Sigmoid colon (tissue), 7 donors: Measurements from ENCODE around the gene HSPB9. TPM values are rescaled to one million over a fixed set of nuclear protein-coding genes. Genes with fewer than 3 reads are reported as not detected.

ENCODE experiments used
- DNase-seq: peaks from one replicate; pipeline ENCODE4 v3.0.0-alpha.2; 2019
- H3K27ac ChIP-seq, 4 donors: fragments of 200-600 bp; sonication (generic); one replicate each; pipeline ENCODE4 v1.5.1; 2016 to 2019; ENCODE audit warnings: mild to moderate bottlenecking in 1 of 4
- H3K27me3 ChIP-seq, 3 donors: fragments of 200-600 bp; sonication (generic); one replicate each; pipeline ENCODE4 v1.5.1; 2019; ENCODE audit warnings: mild to moderate bottlenecking in 1 of 3
- H3K36me3 ChIP-seq, 4 donors: fragments of 200-600 bp; sonication (generic); one replicate each; pipeline ENCODE4 v1.5.1; 2016 to 2019
- H3K4me1 ChIP-seq, 4 donors: fragments of 200-600 bp; sonication (generic); one replicate each; pipeline ENCODE4 v1.5.1; 2017 to 2019
- H3K4me3 ChIP-seq, 4 donors: fragments of 200-600 bp; sonication (generic); one replicate each; pipeline ENCODE4 v1.5.1; 2017 to 2019; ENCODE audit warnings: mild to moderate bottlenecking in 2 of 4, moderate library complexity in 1 of 4
- H3K9me3 ChIP-seq, 4 donors: fragments of 200-600 bp in 3 of 4; sonication (generic) in 3 of 4; one replicate each; pipeline versions ENCODE4 v1.5.1 to v1.6.1; 2013 to 2019
- CTCF ChIP-seq, 4 experiments: fragments of 450-650 bp in 3 of 4; fragments of 200-600 bp in 1 of 4; IDR thresholded peaks; one replicate each; pipeline ENCODE4 v1.5.1; 2016 to 2019; ENCODE audit warnings: antibody characterized with exemption in 4 of 4, mild to moderate bottlenecking in 3 of 4, moderate library complexity in 2 of 4
- EP300 ChIP-seq, 4 donors: sonication (generic); formaldehyde crosslinking; IDR thresholded peaks; one replicate each; pipeline ENCODE4 v1.6.1; 2017; ENCODE audit warnings: antibody characterized with exemption in 4 of 4
- POLR2A ChIP-seq, 2 donors: fragments of 450-650 bp; IDR thresholded peaks; one replicate each; pipeline ENCODE4 v1.6.1; 2016; ENCODE audit warnings: antibody characterized with exemption in 2 of 2, mild to moderate bottlenecking in 2 of 2, moderate library complexity in 2 of 2
- POLR2AphosphoS5 ChIP-seq, 4 donors: sonication (generic); formaldehyde crosslinking; IDR thresholded peaks; one replicate each; pipeline ENCODE4 v1.6.1; 2017; ENCODE audit warnings: antibody characterized with exemption in 4 of 4
- WGBS, 2 donors: extraction: QIAGEN DNeasy Blood & Tissue Kit; methylation state at CpG; one replicate each; pipeline ENCODE4 v1.1.7; 2013; 5-methylcytosine and 5-hydroxymethylcytosine counted together
- intact Hi-C: fragments of 100-400 bp; cut with DNase I; formaldehyde crosslinking; loops from one replicate; pipeline ENCODE4 v1.15.1; 2023
- polyA plus RNA-seq, 3 donors: library from polyadenylated mRNA; stranded (reverse); fragments of 200-250 nt; gene quantifications; one replicate each; pipeline ENCODE4 v1.2.3, GENCODE V29; 2013
- total RNA-seq, 4 donors: library from RNA; depleted of rRNA; stranded (reverse); fragments of >200 nt; gene quantifications; one replicate each; pipeline ENCODE4 v1.1.0, GENCODE V29; 2016
- donor health status: healthy with polysubstance abuse.
- donor health status: Bipolar disorder and iron deficiency.
- donor health status: healthy.

Gene HSPB9
- total and polyA plus RNA-seq, 7 donors, result 0.10 to 0.83 (median 0.38) TPM; not detected in 3

GRCh38 chr17:42132941-42133340 is 10.3 kb downstream of the HSPB9 start:
- no peak for DNase-seq
- WGBS, 2 donors, result 8 to 23% methylated on average over 3 of the region's 3 CpGs
- no peaks in the 10 kb centered on the region for H3K27me3 ChIP-seq
- no peak overlapping the region for H3K4me3 ChIP-seq
- peaks cover 0 to 57% (median 36%) of the 10 kb centered on the region in 4 donors for H3K4me1 ChIP-seq
- no peaks in the 10 kb centered on the region for H3K9me3 ChIP-seq
- TF ChIP-seq POLR2A (IDR thresholded peaks at IDR 0.05), result no peak
- no peak for TF ChIP-seq POLR2AphosphoS5 (IDR thresholded peaks at IDR 0.05)
- TF ChIP-seq CTCF (IDR thresholded peaks at IDR 0.05), result no peak
- no peak for TF ChIP-seq EP300 (IDR thresholded peaks at IDR 0.05)
- intact Hi-C loops, result no loop called here
- H3K36me3 ChIP-seq, result peaks cover 22 to 43% (median 23%) of the 10 kb centered on the region in 4 donors
- H3K27ac ChIP-seq, result peak overlapping the region; percentile 30 to 66 (median 44)

GRCh38 chr17:42133461-42134041 is 10.9 kb downstream of the HSPB9 start:
- peaks cover 16 to 37% (median 17%) of the 10 kb centered on the region in 4 donors for H3K36me3 ChIP-seq
- intact Hi-C loops, result no loop called here
- WGBS, 2 donors, result 9 to 28% methylated on average over 4 of the region's 4 CpGs
- H3K9me3 ChIP-seq, result no peaks in the 10 kb centered on the region
- TF ChIP-seq POLR2AphosphoS5 (IDR thresholded peaks at IDR 0.05) (no peak), EP300 (IDR thresholded peaks at IDR 0.05) (no peak), POLR2A (IDR thresholded peaks at IDR 0.05) (no peak), CTCF (IDR thresholded peaks at IDR 0.05) (no peak)
- peaks cover 0 to 63% (median 42%) of the 10 kb centered on the region in 4 donors for H3K4me1 ChIP-seq
- no peak overlapping the region for H3K4me3 ChIP-seq
- no peaks in the 10 kb centered on the region for H3K27me3 ChIP-seq
- H3K27ac ChIP-seq, result peak overlapping the region; percentile 30 to 66 (median 44)
- no peak for DNase-seq

- 59 to 87% methylated on average over 6 of the region's 6 CpGs for WGBS, 2 donors
- Histone ChIP-seq H3K27ac (peak overlapping the region; percentile 45 to 66 (median 50)), H3K27me3 (no peaks in the 10 kb centered on the region), H3K4me1 (peaks cover 0 to 76% (median 51%) of the 10 kb centered on the region in 4 donors), H3K4me3 (no peak overlapping the region), H3K36me3 (peaks cover 0 to 21% (median 2%) of the 10 kb centered on the region in 4 donors), H3K9me3 (no peaks in the 10 kb centered on the region)
- intact Hi-C loops, result no loop called here
- no peak for DNase-seq
- TF ChIP-seq POLR2A (IDR thresholded peaks at IDR 0.05), result no peak
- no peak for TF ChIP-seq POLR2AphosphoS5 (IDR thresholded peaks at IDR 0.05)
- no peak for TF ChIP-seq EP300 (IDR thresholded peaks at IDR 0.05)
These were observed 12.5 kb downstream of the HSPB9 start for GRCh38 chr17:42135151-42135550.

GRCh38 chr17:42135664-42136653 is 13.4 kb downstream of the HSPB9 start:
- Histone ChIP-seq H3K27ac (peak overlapping the region; percentile 45 to 66 (median 50)), H3K27me3 (no peaks in the 10 kb centered on the region), H3K4me1 (peaks cover 0 to 71% (median 48%) of the 10 kb centered on the region in 4 donors), H3K36me3 (peaks cover 0 to 21% (median 0%) of the 10 kb centered on the region in 4 donors), H3K9me3 (no peaks in the 10 kb centered on the region), H3K4me3 (no peak overlapping the region)
- DNase-seq, result peak; percentile 78
- intact Hi-C loops, result no loop called here
- TF ChIP-seq POLR2AphosphoS5 (IDR thresholded peaks at IDR 0.05) (peak in 3 of 4 donors; percentile 25 to 67 (median 35)), EP300 (IDR thresholded peaks at IDR 0.05) (no peak)
- WGBS, 2 donors, result 13 to 51% methylated on average over 15 of the region's 15 CpGs

- intact Hi-C loops, result no loop called here
- no peak for DNase-seq
- no peaks in the 10 kb centered on the region for H3K27me3 ChIP-seq
- H3K9me3 ChIP-seq, result no peaks in the 10 kb centered on the region
- no peak overlapping the region for H3K4me3 ChIP-seq
- peak overlapping the region; percentile 45 to 66 (median 50) for H3K27ac ChIP-seq
- peaks cover 0 to 72% (median 45%) of the 10 kb centered on the region in 4 donors for H3K4me1 ChIP-seq
- TF ChIP-seq CTCF (IDR thresholded peaks at IDR 0.05) (no peak), POLR2A (IDR thresholded peaks at IDR 0.05) (no peak), EP300 (IDR thresholded peaks at IDR 0.05) (no peak), POLR2AphosphoS5 (IDR thresholded peaks at IDR 0.05) (no peak)
- H3K36me3 ChIP-seq, result peaks cover 0 to 28% (median 0%) of the 10 kb centered on the region in 4 donors
- 72 to 80% methylated on average over 3 of the region's 3 CpGs for WGBS, 2 donors
These were observed 14.0 kb downstream of the HSPB9 start for GRCh38 chr17:42136654-42137051.
